Suprapubic skin (tissue), 4 donors: Measurements from ENCODE around the gene COL20A1. TPM values are rescaled to one million over a fixed set of nuclear protein-coding genes. Genes with fewer than 3 reads are reported as not detected.

Source experiments
- DNase-seq, 2 donors: peaks; one replicate each; pipeline ENCODE4 v3.0.0-alpha.2; 2019; ENCODE audit warnings: low spot score in 2 of 2
- H3K27ac ChIP-seq: fragments of 200-600 bp; sonication (generic); one replicate; pipeline ENCODE4 v1.5.1; 2019
- H3K27me3 ChIP-seq: fragments of 200-600 bp; sonication (generic); one replicate; pipeline ENCODE4 v1.5.1; 2019
- H3K36me3 ChIP-seq: fragments of 200-600 bp; sonication (generic); one replicate; pipeline ENCODE4 v1.5.1; 2019
- H3K4me1 ChIP-seq: fragments of 200-600 bp; sonication (generic); one replicate; pipeline ENCODE4 v1.5.1; 2019
- H3K4me3 ChIP-seq: fragments of 200-600 bp; sonication (generic); one replicate; pipeline ENCODE4 v1.5.1; 2019; ENCODE audit warnings: mild to moderate bottlenecking
- H3K9me3 ChIP-seq: fragments of 200-600 bp; sonication (generic); one replicate; pipeline ENCODE4 v1.5.1; 2019
- CTCF ChIP-seq, 2 donors: fragments of 200-600 bp in 1 of 2; fragments of 450-650 bp in 1 of 2; sonication (generic) in 1 of 2; IDR thresholded peaks; one replicate each; pipeline ENCODE4 v1.5.1; 2016 to 2019; ENCODE audit warnings: antibody characterized with exemption in 2 of 2, mild to moderate bottlenecking in 1 of 2, moderate library complexity in 1 of 2
- EP300 ChIP-seq: sonication (generic); formaldehyde crosslinking; IDR thresholded peaks from one replicate; pipeline ENCODE4 v1.6.1; 2017; ENCODE audit warnings: antibody characterized with exemption
- POLR2A ChIP-seq, 2 donors: fragments of 450-650 bp; IDR thresholded peaks; one replicate each; pipeline ENCODE4 v1.6.1; 2017; ENCODE audit warnings: antibody characterized with exemption in 2 of 2, mild to moderate bottlenecking in 2 of 2, moderate library complexity in 2 of 2
- POLR2AphosphoS5 ChIP-seq, 3 donors: sonication (generic); formaldehyde crosslinking; IDR thresholded peaks; one replicate each; pipeline ENCODE4 v1.6.1; 2017; ENCODE audit warnings: antibody characterized with exemption in 3 of 3
- WGBS: methylation state at CpG from one replicate; pipeline ENCODE4 v1.1.5; 2018; 5-methylcytosine and 5-hydroxymethylcytosine counted together
- total RNA-seq, 4 donors: library from RNA; depleted of rRNA; stranded (reverse); fragments of >200 nt; gene quantifications; one replicate each; pipeline ENCODE4 v1.1.0, GENCODE V29; 2016

Gene COL20A1
- total RNA-seq, 4 donors from 2014 or later = not detected

GRCh38 chr20:63293871-63294535 lies 1.0 kb downstream of the COL20A1 start:
- H3K27ac ChIP-seq = no peak overlapping the region
- peaks cover 7% of the 10 kb centered on the region for H3K4me1 ChIP-seq
- no peak for TF ChIP-seq POLR2AphosphoS5 (IDR thresholded peaks at IDR 0.05)
- TF ChIP-seq POLR2A (IDR thresholded peaks at IDR 0.05) = no peak
- no peak for TF ChIP-seq EP300
- TF ChIP-seq CTCF (IDR thresholded peaks at IDR 0.05) = no peak
- no peak overlapping the region for H3K4me3 ChIP-seq
- no peaks in the 10 kb centered on the region for H3K9me3 ChIP-seq
- 70% methylated on average over 12 of the region's 22 CpGs for WGBS
- no peak for DNase-seq
- peaks cover 69% of the 10 kb centered on the region for H3K27me3 ChIP-seq
- H3K36me3 ChIP-seq = peaks cover 3% of the 10 kb centered on the region

GRCh38 chr20:63294536-63294900 lies 1.5 kb downstream of the COL20A1 start:
- 82% methylated on average over 10 of the region's 12 CpGs for WGBS
- Histone ChIP-seq H3K27me3 (peaks cover 74% of the 10 kb centered on the region), H3K9me3 (no peaks in the 10 kb centered on the region), H3K27ac (no peak overlapping the region), H3K36me3 (no peaks in the 10 kb centered on the region), H3K4me1 (peaks cover 7% of the 10 kb centered on the region), H3K4me3 (no peak overlapping the region)
- no peak for DNase-seq
- no peak for TF ChIP-seq CTCF (IDR thresholded peaks at IDR 0.05)
- TF ChIP-seq POLR2A (IDR thresholded peaks at IDR 0.05) = no peak
- TF ChIP-seq EP300 = no peak
- no peak for TF ChIP-seq POLR2AphosphoS5 (IDR thresholded peaks at IDR 0.05)

GRCh38 chr20:63295018-63295417 lies 2.0 kb downstream of the COL20A1 start:
- WGBS = 43% methylated on average over 5 of the region's 19 CpGs
- Histone ChIP-seq H3K4me1 (peaks cover 7% of the 10 kb centered on the region), H3K9me3 (no peaks in the 10 kb centered on the region), H3K27me3 (peaks cover 79% of the 10 kb centered on the region), H3K36me3 (no peaks in the 10 kb centered on the region), H3K4me3 (no peak overlapping the region), H3K27ac (no peak overlapping the region)
- DNase-seq = no peak
- TF ChIP-seq POLR2AphosphoS5 (IDR thresholded peaks at IDR 0.05) (no peak), EP300 (no peak), CTCF (IDR thresholded peaks at IDR 0.05) (no peak), POLR2A (IDR thresholded peaks at IDR 0.05) (no peak)

- Histone ChIP-seq H3K4me1 (peaks cover 3% of the 10 kb centered on the region), H3K4me3 (no peak overlapping the region), H3K36me3 (no peaks in the 10 kb centered on the region), H3K27me3 (peaks cover 83% of the 10 kb centered on the region), H3K27ac (no peak overlapping the region), H3K9me3 (no peaks in the 10 kb centered on the region)
- DNase-seq = no peak
- WGBS = 16% methylated on average over 17 of the region's 17 CpGs
- TF ChIP-seq CTCF (IDR thresholded peaks at IDR 0.05) = no peak
- no peak for TF ChIP-seq POLR2AphosphoS5 (IDR thresholded peaks at IDR 0.05)
- TF ChIP-seq EP300 = no peak
- TF ChIP-seq POLR2A (IDR thresholded peaks at IDR 0.05) = no peak
These were observed 2.4 kb downstream of the COL20A1 start for GRCh38 chr20:63295422-63295821.

GRCh38 chr20:63295846-63296245 lies 2.9 kb downstream of the COL20A1 start:
- DNase-seq = no peak
- WGBS = 3% methylated on average over 5 of the region's 20 CpGs
- H3K9me3 ChIP-seq = no peaks in the 10 kb centered on the region
- H3K36me3 ChIP-seq = no peaks in the 10 kb centered on the region
- H3K27me3 ChIP-seq = peaks cover 87% of the 10 kb centered on the region
- H3K4me1 ChIP-seq = peaks cover 3% of the 10 kb centered on the region
- no peak for TF ChIP-seq EP300
- no peak overlapping the region for H3K27ac ChIP-seq
- H3K4me3 ChIP-seq = no peak overlapping the region
